ENCODE measurements around the gene CARM1.

GRCh38 chr19:10866495-10866894 lies 4.9 kb upstream of the CARM1 start:
- TF ChIP-seq POLR2A (IDR thresholded peaks at IDR 0.05) (no peak), CTCF (IDR thresholded peaks at IDR 0.05) (no peak)

Data from body of pancreas (tissue), 4 donors.